HG03469 (cell line): ENCODE data around the gene SPG7.
"Not testable (repeated sequence)": the region's sequence is repeated elsewhere in the genome, so short reads cannot be mapped to it uniquely, and the experiment has no call there.

ENCODE experiments used
- ATAC-seq: cut with Tn5 transposase; IDR thresholded peaks from one replicate; pipeline ENCODE4 v1.9.1; 2021; ENCODE audit warnings: mild to moderate bottlenecking, moderate library complexity, moderate number of reproducible peaks; ENCODE audit not compliant: unreplicated experiment

The SPG7 gene

GRCh38 chr16:89507834-89508590 is at the start of gene SPG7:
Gene SPG7, plus strand, starts transcription at chr16:89508403. Its CDS starts 15 bp downstream, at chr16:89508418.
- peak; percentile 56 for ATAC-seq

GRCh38 chr16:89458551-89458950 is 49.7 kb upstream of the SPG7 start:
- ATAC-seq: no peak

GRCh38 chr16:89458967-89459366 is 49.2 kb upstream of the SPG7 start:
- no peak for ATAC-seq

- ATAC-seq: no peak
These were observed 47.6 kb upstream of the SPG7 start for GRCh38 chr16:89460556-89460955.

- not testable (repeated sequence) for ATAC-seq
These were observed 46.3 kb upstream of the SPG7 start for GRCh38 chr16:89461890-89462289.

- not testable (repeated sequence) for ATAC-seq
These were observed 45.6 kb upstream of the SPG7 start for GRCh38 chr16:89462639-89463038.

- ATAC-seq: not testable (repeated sequence)
These were observed 44.9 kb upstream of the SPG7 start for GRCh38 chr16:89463312-89463711.

GRCh38 chr16:89466920-89467319 is 41.3 kb upstream of the SPG7 start:
- no peak for ATAC-seq

GRCh38 chr16:89467382-89467781 is 40.8 kb upstream of the SPG7 start:
- no peak for ATAC-seq

- no peak for ATAC-seq
These were observed 35.5 kb upstream of the SPG7 start for GRCh38 chr16:89472711-89473075.

GRCh38 chr16:89473136-89473712 is 35.0 kb upstream of the SPG7 start:
- no peak for ATAC-seq

GRCh38 chr16:89473791-89474414 is 34.3 kb upstream of the SPG7 start:
- ATAC-seq: no peak

GRCh38 chr16:89475144-89475543 is 33.1 kb upstream of the SPG7 start:
- no peak for ATAC-seq

- no peak for ATAC-seq
These were observed 31.8 kb upstream of the SPG7 start for GRCh38 chr16:89476379-89476778.

GRCh38 chr16:89476811-89477261 is 31.4 kb upstream of the SPG7 start:
- ATAC-seq: no peak

GRCh38 chr16:89478576-89479221 is 29.5 kb upstream of the SPG7 start:
- ATAC-seq: no peak

- no peak for ATAC-seq
These were observed 26.7 kb upstream of the SPG7 start for GRCh38 chr16:89481356-89481955.

GRCh38 chr16:89482150-89482816 is 25.9 kb upstream of the SPG7 start:
- no peak for ATAC-seq

- no peak for ATAC-seq
These were observed 25.4 kb upstream of the SPG7 start for GRCh38 chr16:89482817-89483205.

- no peak for ATAC-seq
These were observed 24.1 kb upstream of the SPG7 start for GRCh38 chr16:89484041-89484501.
